GM21390 (cell line): ENCODE measurements around the gene MYRIP.

Experiments
- ATAC-seq: cut with Tn5 transposase; IDR thresholded peaks from one replicate; pipeline ENCODE4 v1.9.1; 2021; ENCODE audit not compliant: unreplicated experiment

MYRIP gene

DNA sequence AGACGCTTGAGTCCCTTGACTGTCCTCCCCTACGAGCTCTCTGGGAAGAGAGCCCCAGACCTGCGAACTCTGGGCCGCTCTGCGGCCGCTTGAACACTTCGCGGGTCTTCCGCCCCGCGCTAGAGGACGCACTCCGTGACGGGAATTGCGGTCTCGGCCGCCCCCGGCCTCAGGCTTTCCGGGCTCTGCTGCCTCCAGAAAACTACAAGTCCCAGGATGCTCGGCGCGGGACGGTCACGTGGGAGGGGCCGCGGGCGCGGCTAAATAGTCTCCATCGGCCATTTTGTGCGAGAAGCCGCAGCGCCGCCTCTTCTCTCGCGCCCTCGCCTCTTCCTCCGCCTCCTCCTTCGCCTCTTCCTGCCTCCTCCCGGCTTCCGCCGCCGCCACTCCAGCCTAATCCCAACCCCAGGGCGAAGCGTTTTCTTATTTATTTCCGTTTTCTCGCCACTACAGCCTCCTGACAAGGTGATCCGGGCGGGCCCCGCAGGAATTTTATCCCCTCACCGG is 500.1 kb downstream of the MYRIP start, which contains the start of gene EIF1B:
EIF1B (plus strand) TSS at position 290 of the 507 bp plus-strand sequence. CDS start 235 bp downstream, outside the sequence.
- peak; percentile 95 for ATAC-seq
